Right lobe of liver (tissue), 6 donors: Measurements from ENCODE around the gene CYB561D1. TPM values are rescaled to one million over a fixed set of nuclear protein-coding genes. Genes with fewer than 3 reads are reported as not detected.

ENCODE experiments used
- ATAC-seq, 4 donors: fragments of 200-7000 bp; cut with Tn5 transposase; one replicate each; pipeline ENCODE4 v1.9.1; 2020; ENCODE audit warnings: mild to moderate bottlenecking in 4 of 4, moderate library complexity in 4 of 4
- DNase-seq, 3 donors: peaks; one replicate each; pipeline ENCODE4 v3.0.0-alpha.2; 2020
- H3K27ac ChIP-seq, 3 donors: fragments of 200-600 bp; one replicate each; pipeline ENCODE4 v1.8.0; 2022
- H3K27me3 ChIP-seq, 2 donors: fragments of 200-600 bp; one replicate each; pipeline ENCODE4 v1.8.0; 2022
- H3K36me3 ChIP-seq, 4 donors: fragments of 200-600 bp; sonication (generic) in 1 of 4; one replicate each; pipeline versions ENCODE4 v1.5.1 to v1.8.0; 2017 to 2022; ENCODE audit warnings: control low read depth in 1 of 4
- H3K4me1 ChIP-seq, 4 donors: fragments of 200-600 bp; sonication (generic) in 1 of 4; one replicate each; pipeline versions ENCODE4 v1.5.1 to v1.8.0; 2017 to 2022; ENCODE audit warnings: control low read depth in 1 of 4
- H3K4me3 ChIP-seq, 3 donors: fragments of 200-600 bp; one replicate each; pipeline ENCODE4 v1.8.0; 2022
- H3K9me3 ChIP-seq, 4 donors: fragments of 200-600 bp; sonication (generic) in 1 of 4; one replicate each; pipeline versions ENCODE4 v1.5.1 to v1.8.0; 2017 to 2022; ENCODE audit warnings: control low read depth in 1 of 4
- POLR2A ChIP-seq: fragments of 450-650 bp; IDR thresholded peaks from one replicate; pipeline ENCODE4 v1.6.1; 2017; ENCODE audit warnings: antibody characterized with exemption, mild to moderate bottlenecking
- WGBS: methylation state at CpG from one replicate; pipeline ENCODE4 v1.1.6; 2018; ENCODE audit warnings: low coverage, low lambda C conversion rate; ENCODE audit not compliant: insufficient coverage; ENCODE audit errors: missing lambda C conversion rate; 5-methylcytosine and 5-hydroxymethylcytosine counted together
- intact Hi-C, 2 donors: fragments of 100-400 bp; cut with DNase I; formaldehyde crosslinking; loops; one replicate each; pipeline versions ENCODE4 v1.11.2 to v1.14.1; 2022
- total RNA-seq, 6 experiments: library from RNA; depleted of rRNA in 2 of 6; stranded (reverse); fragments of >200 nt in 2 of 6; fragmentation: NEBNext Ultra II Directional in 3 of 6; extraction: Animal tissue kit (Norgen Biotek cat#: 25700) in 3 of 6; gene quantifications; one replicate each; pipeline versions ENCODE4 v1.1.0 to v1.2.4, GENCODE V29; 2016 to 2023
- TF ChIP-seq, protein P1 (sequence below), 4 donors: fragments of 200-600 bp in 3 of 4; fragments of 450-650 bp in 1 of 4; IDR thresholded peaks; one replicate each; pipeline versions ENCODE4 v1.5.1 to v1.8.0; 2016 to 2022; ENCODE audit warnings: antibody characterized with exemption in 4 of 4, mild to moderate bottlenecking in 2 of 4
- donor health status: DM: no; HTN: yes; CAD: no.
- donor health status: DM: no; HTN: no; CAD: no.
- donor health status: DM: no; HTN: no; CAD: no.
- donor health status: DM: no; HTN: yes; CAD: no.
- donor health status: DM: no; HTN: yes; CAD: no.

The CYB561D1 gene
- total RNA-seq, 6 experiments from 2014 or later = 1.5 to 3.1 (median 2.4) TPM

DNA sequence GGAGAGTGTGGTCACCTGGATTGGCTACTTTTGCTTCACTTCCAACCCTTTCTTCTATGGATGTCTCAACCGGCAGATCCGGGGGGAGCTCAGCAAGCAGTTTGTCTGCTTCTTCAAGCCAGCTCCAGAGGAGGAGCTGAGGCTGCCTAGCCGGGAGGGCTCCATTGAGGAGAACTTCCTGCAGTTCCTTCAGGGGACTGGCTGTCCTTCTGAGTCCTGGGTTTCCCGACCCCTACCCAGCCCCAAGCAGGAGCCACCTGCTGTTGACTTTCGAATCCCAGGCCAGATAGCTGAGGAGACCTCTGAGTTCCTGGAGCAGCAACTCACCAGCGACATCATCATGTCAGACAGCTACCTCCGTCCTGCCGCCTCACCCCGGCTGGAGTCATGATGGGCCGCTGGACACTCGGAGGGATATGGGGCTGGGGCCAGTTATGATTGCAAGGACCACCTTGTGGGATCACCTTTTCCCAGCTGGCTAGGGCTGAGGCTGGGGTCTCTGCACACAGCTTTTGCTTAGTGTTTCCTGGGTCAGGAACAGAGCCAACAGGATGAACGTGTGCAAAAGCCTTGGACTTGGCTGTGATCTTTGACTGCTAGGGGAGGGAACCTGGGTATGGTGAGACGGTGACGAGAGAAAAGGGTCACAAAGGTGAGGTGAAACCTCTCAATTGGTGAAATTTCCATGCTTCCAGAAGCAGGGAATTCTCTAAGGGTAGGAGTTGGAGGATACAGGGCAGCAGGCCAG is 50.3 kb downstream of the CYB561D1 start:
- Histone ChIP-seq H3K36me3 (no peaks in the 10 kb centered on the region), H3K4me3 (no peak overlapping the region), H3K4me1 (peaks cover 0 to 19% (median 0%) of the 10 kb centered on the region in 4 donors), H3K27ac (no peak overlapping the region), H3K27me3 (no peaks in the 10 kb centered on the region), H3K9me3 (no peaks in the 10 kb centered on the region)
- WGBS = 57% methylated on average over 9 of the region's 14 CpGs
- ATAC-seq (no peak), DNase-seq (no peak)
- intact Hi-C loops = loop anchor here (5.0 to 10.0 kb wide), 4 partner anchors 81 to 231 kb away; partner anchors contain the start of gene EPS8L3 (in 1 of the 2)
- TF ChIP-seq, protein P1, sequence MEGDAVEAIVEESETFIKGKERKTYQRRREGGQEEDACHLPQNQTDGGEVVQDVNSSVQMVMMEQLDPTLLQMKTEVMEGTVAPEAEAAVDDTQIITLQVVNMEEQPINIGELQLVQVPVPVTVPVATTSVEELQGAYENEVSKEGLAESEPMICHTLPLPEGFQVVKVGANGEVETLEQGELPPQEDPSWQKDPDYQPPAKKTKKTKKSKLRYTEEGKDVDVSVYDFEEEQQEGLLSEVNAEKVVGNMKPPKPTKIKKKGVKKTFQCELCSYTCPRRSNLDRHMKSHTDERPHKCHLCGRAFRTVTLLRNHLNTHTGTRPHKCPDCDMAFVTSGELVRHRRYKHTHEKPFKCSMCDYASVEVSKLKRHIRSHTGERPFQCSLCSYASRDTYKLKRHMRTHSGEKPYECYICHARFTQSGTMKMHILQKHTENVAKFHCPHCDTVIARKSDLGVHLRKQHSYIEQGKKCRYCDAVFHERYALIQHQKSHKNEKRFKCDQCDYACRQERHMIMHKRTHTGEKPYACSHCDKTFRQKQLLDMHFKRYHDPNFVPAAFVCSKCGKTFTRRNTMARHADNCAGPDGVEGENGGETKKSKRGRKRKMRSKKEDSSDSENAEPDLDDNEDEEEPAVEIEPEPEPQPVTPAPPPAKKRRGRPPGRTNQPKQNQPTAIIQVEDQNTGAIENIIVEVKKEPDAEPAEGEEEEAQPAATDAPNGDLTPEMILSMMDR (IDR thresholded peaks at IDR 0.05) = no peak
- TF ChIP-seq POLR2A = no peak

GRCh38 chr1:109546311-109547109 is 52.6 kb downstream of the CYB561D1 start:
- ATAC-seq (peak; percentile 75 to 81 (median 80)), DNase-seq (peak; percentile 82 to 90 (median 86))
- 14% methylated on average over 5 of the region's 5 CpGs for WGBS
- TF ChIP-seq, protein P1 (IDR thresholded peaks at IDR 0.05) = peak; percentile 87 to 94 (median 90)
- TF ChIP-seq POLR2A = peak; percentile 23
- H3K9me3 ChIP-seq = no peaks in the 10 kb centered on the region
- intact Hi-C loops = loop anchor here (10.0 kb wide), 3 partner anchors 78 to 228 kb away; partner anchors contain the start of gene EPS8L3 (in 1 of the 2)
- H3K27ac ChIP-seq = peak overlapping the region; percentile 92 to 97 (median 95)
- peaks cover 0 to 28% (median 3%) of the 10 kb centered on the region in 4 donors for H3K4me1 ChIP-seq
- peak overlapping the region; percentile 85 to 89 (median 88) for H3K4me3 ChIP-seq
- no peaks in the 10 kb centered on the region for H3K36me3 ChIP-seq
- no peaks in the 10 kb centered on the region for H3K27me3 ChIP-seq

- Histone ChIP-seq H3K4me1 (peaks cover 0 to 28% (median 3%) of the 10 kb centered on the region in 4 donors), H3K27ac (peak overlapping the region; percentile 92 to 97 (median 95)), H3K36me3 (no peaks in the 10 kb centered on the region), H3K9me3 (no peaks in the 10 kb centered on the region), H3K27me3 (no peaks in the 10 kb centered on the region), H3K4me3 (peak overlapping the region; percentile 85 to 89 (median 88))
- intact Hi-C loops = loop anchor here (10.0 kb wide), 3 partner anchors 77 to 227 kb away; partner anchors contain the start of gene EPS8L3 (in 1 of the 2)
- ATAC-seq (peak; percentile 15 to 28 (median 24)), DNase-seq (peak in 1 of 3 donors; percentile 49)
- TF ChIP-seq, protein P1 (IDR thresholded peaks at IDR 0.05) = no peak
- no peak for TF ChIP-seq POLR2A
- 2% methylated on average over 21 of the region's 22 CpGs for WGBS
These were observed 53.8 kb downstream of the CYB561D1 start for GRCh38 chr1:109547463-109548320.
